Measurements from ENCODE around the gene ESRP2. TPM values are rescaled to one million over a fixed set of nuclear protein-coding genes. Genes with fewer than 3 reads are reported as not detected.

ESRP2 gene
- total RNA-seq, 4 donors from 2014 or later = 0.17 to 2.1 (median 0.52) TPM

DNA sequence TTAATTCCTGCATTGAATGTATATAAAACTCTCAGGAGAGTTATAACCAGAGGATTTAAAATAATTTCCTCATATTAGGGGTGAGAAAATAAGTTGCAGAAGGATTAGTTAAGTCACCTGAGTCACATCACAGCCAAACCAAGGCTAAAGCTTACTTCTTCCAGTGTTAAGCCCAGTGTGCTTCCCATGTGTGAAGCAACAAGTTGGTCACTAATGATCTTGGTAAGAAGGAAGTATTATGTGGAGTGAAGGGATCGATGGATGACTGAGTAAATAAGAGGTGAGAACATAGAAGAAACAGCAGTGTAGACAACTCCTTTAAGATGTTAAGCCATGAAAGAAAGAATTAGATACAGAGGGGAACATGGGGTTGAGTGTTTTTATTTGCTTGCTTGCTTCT lies 20.6 kb downstream of the ESRP2 start:
- no peaks in the 10 kb centered on the region for H3K27me3 ChIP-seq
- no peak for DNase-seq (ENCODE audit: extremely low spot score)
- H3K4me1 ChIP-seq = no peaks in the 10 kb centered on the region
- H3K27ac ChIP-seq (replicated peaks in 1 of 4) = no peak overlapping the region
- intact Hi-C loops (cut with DNase I) = no loop called here
- TF ChIP-seq, protein P1, sequence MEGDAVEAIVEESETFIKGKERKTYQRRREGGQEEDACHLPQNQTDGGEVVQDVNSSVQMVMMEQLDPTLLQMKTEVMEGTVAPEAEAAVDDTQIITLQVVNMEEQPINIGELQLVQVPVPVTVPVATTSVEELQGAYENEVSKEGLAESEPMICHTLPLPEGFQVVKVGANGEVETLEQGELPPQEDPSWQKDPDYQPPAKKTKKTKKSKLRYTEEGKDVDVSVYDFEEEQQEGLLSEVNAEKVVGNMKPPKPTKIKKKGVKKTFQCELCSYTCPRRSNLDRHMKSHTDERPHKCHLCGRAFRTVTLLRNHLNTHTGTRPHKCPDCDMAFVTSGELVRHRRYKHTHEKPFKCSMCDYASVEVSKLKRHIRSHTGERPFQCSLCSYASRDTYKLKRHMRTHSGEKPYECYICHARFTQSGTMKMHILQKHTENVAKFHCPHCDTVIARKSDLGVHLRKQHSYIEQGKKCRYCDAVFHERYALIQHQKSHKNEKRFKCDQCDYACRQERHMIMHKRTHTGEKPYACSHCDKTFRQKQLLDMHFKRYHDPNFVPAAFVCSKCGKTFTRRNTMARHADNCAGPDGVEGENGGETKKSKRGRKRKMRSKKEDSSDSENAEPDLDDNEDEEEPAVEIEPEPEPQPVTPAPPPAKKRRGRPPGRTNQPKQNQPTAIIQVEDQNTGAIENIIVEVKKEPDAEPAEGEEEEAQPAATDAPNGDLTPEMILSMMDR (IDR thresholded peaks at IDR 0.05) = no peak
- TF ChIP-seq EP300 (IDR thresholded peaks at IDR 0.05) = no peak
- TF ChIP-seq POLR2A (IDR thresholded peaks at IDR 0.05; ENCODE audit: low read depth) = no peak
- no peak for TF ChIP-seq POLR2AphosphoS5 (IDR thresholded peaks at IDR 0.05)
- H3K4me3 ChIP-seq = no peak overlapping the region
- peaks cover 0 to 12% (median 3%) of the 10 kb centered on the region in 4 donors for H3K36me3 ChIP-seq
- 93% methylated on average over 1 of the region's 1 CpG for WGBS
- H3K9me3 ChIP-seq = no peaks in the 10 kb centered on the region

DNA sequence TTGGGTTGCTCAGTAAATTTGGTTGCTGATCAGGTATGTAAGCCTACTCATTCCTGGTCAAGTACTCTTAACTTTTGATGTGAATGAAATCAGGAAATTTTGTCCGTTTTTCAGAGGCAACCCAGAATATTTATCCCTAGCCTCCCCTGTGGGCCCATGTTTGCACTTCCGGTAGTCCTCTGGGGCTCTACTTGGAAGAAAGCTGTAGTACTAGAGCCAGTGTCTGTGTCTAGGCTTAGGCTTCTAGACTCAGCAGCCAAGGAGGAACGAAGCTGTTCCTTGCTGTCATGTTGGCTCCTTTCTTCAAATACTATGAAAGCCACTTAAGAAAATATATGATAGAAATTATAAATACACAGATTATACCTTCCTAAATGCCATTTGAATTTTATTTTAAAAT lies 21.2 kb downstream of the ESRP2 start:
- H3K27me3 ChIP-seq = no peaks in the 10 kb centered on the region
- no peak overlapping the region for H3K27ac ChIP-seq (replicated peaks in 1 of 4)
- DNase-seq (ENCODE audit: extremely low spot score) = no peak
- H3K4me1 ChIP-seq = no peaks in the 10 kb centered on the region
- no peaks in the 10 kb centered on the region for H3K9me3 ChIP-seq
- H3K36me3 ChIP-seq = peaks cover 0 to 14% (median 3%) of the 10 kb centered on the region in 4 donors
- TF ChIP-seq POLR2AphosphoS5 (IDR thresholded peaks at IDR 0.05) (no peak), POLR2A (IDR thresholded peaks at IDR 0.05; ENCODE audit: low read depth) (no peak), EP300 (IDR thresholded peaks at IDR 0.05) (no peak)
- TF ChIP-seq, protein P1 (IDR thresholded peaks at IDR 0.05) = no peak
- intact Hi-C loops (cut with DNase I) = no loop called here
- no peak overlapping the region for H3K4me3 ChIP-seq
- WGBS = 72% methylated on average over 3 of the region's 3 CpGs

DNA sequence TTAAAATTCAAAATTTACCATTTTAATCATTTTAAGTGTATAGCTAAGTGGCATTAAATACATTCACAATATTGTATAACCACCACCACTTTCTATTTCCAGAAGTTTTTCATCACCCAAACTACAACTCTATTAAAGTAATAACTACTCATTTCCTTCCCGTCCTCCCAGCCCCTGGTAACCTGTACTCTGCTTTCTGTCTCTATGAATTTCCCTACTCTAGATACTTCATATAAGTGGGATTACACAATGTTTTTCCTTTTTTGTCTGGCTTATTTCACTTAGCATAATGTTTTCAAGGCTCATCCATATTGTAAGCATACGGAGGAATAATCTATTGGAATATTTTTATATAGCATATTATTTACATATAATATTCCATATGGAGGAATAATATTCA lies 29.7 kb downstream of the ESRP2 start:
- no peaks in the 10 kb centered on the region for H3K27me3 ChIP-seq
- TF ChIP-seq EP300 (IDR thresholded peaks at IDR 0.05) (no peak), POLR2A (IDR thresholded peaks at IDR 0.05; ENCODE audit: low read depth) (no peak), POLR2AphosphoS5 (IDR thresholded peaks at IDR 0.05) (no peak)
- TF ChIP-seq, protein P1 (IDR thresholded peaks at IDR 0.05) = no peak
- no peaks in the 10 kb centered on the region for H3K9me3 ChIP-seq
- H3K36me3 ChIP-seq = peaks cover 0 to 4% (median 0%) of the 10 kb centered on the region in 4 donors
- no peak overlapping the region for H3K4me3 ChIP-seq
- H3K4me1 ChIP-seq = no peaks in the 10 kb centered on the region
- WGBS = 93% methylated on average over 2 of the region's 2 CpGs
- no peak for DNase-seq (ENCODE audit: extremely low spot score)
- H3K27ac ChIP-seq (replicated peaks in 1 of 4) = no peak overlapping the region
- intact Hi-C loops (cut with DNase I) = no loop called here

DNA sequence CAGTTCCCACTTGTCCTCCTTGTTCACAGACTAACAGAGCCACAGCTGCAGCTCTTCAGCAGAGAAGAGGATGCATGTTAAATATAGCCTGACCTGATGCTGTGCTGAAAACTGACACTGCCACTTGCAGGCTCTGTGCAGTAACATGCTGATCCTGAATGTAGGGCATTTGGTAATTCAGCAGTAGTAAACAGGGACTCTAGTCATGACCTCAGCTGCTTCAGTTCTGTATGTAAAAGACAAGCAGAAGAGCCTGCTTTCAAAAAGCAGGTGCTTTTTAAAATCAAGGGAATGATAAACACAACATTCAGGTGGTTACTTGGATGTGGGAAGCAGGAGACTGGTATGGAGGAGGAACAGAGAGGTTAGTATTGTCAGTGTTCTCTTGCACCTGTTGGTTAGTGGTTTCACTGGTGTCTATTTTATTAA lies 33.8 kb downstream of the ESRP2 start:
- intact Hi-C loops (cut with DNase I) = no loop called here
- TF ChIP-seq POLR2A (IDR thresholded peaks at IDR 0.05; ENCODE audit: low read depth) (no peak), EP300 (IDR thresholded peaks at IDR 0.05) (no peak), POLR2AphosphoS5 (IDR thresholded peaks at IDR 0.05) (no peak)
- TF ChIP-seq, protein P1 (IDR thresholded peaks at IDR 0.05) = no peak
- H3K36me3 ChIP-seq = peaks cover 0 to 3% (median 1%) of the 10 kb centered on the region in 4 donors

More for the DNA sequence above, 33.8 kb downstream of the ESRP2 start:
- Histone ChIP-seq H3K4me1 (peaks cover 0 to 14% (median 3%) of the 10 kb centered on the region in 4 donors), H3K4me3 (no peak overlapping the region), H3K27ac (replicated peaks in 1 of 4) (no peak overlapping the region), H3K27me3 (no peaks in the 10 kb centered on the region), H3K9me3 (no peaks in the 10 kb centered on the region)
- DNase-seq (ENCODE audit: extremely low spot score) = no peak
